ENCODE measurements around the gene MDM2.
A peak's percentile ranks its signal among the peaks of the same experiment; 100 is the strongest.

MDM2 gene

GRCh38 chr12:68854554-68854953, 46.6 kb downstream of the MDM2 start:
- no peak for DNase-seq

DNA sequence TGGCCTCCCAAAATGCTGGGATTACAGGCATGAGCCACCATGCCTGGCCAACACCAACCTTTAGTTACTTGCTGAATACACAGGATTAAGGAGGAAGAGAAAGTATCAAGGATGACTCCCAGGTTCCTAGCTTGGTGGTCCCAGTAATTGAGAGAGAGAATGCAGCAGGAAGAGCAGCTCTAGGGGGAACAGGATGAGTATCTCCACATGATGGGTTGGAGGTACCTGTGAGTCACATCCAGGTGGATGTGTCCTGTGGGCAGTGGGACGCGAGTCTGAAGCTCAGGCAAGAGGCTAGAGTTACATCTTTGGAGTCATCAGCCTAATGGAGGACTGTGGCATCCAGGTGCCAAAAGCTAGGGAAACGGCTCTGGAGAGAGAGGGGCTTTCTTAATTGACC, 47.1 kb downstream of the MDM2 start:
- no peak for DNase-seq

DNA sequence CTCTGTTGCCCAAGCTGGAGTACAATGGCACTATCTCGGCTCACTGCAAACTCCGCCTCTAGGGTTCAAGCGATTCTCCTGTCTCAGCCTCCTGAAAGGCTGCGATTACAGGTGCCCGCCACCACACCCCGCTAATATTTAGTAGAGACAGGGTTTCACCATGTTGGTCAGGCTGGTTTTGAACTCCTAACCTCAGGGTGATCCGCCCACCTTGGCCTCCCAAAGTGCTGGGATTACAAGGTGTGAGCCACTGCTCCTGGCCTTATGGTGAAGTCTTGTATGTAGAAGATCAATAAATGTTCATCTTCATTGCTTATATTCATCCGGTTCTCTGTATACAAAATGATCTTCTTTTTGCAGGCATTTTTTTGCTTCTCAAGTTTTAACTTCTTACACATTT, 47.8 kb downstream of the MDM2 start:
- DNase-seq = no peak

DNA sequence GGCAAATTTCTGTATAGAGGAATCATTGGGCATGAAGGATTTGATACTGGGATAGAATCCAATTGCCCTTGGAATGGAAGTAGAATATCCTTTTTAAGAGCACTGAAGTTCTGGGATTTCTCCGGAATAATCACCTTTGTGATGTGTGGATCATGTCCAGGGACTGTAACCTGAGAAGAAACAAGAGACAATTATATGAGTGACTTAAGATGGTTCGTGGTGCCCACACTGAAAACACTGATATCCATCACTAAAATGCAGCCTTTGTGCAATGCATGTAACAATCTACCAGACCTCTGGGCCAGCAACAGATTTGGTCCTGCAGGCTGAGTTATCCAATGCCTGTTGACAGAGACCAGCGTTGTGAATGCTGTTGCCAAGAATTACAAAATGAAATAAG, 48.5 kb downstream of the MDM2 start:
- no peak for DNase-seq

DNA sequence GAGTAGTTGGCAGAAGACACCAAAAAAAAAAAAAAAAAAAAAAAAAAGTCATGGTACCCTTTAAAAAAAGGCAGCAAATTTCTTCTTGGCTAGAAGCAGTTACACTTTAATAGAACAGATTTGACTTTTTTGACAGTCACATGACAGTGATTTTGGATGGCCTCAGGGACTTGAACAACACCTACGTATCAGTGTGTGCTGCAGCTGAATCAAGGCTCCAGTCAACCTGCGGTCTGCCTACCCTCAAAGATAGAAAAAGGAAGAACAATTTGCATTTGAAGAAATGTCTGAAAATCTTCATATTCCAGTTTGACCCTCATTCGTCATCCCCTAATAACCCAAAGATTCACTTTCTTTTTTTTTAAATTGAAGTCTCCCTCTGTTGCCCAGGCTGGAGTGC, 53.9 kb downstream of the MDM2 start:
- DNase-seq = no peak

DNA sequence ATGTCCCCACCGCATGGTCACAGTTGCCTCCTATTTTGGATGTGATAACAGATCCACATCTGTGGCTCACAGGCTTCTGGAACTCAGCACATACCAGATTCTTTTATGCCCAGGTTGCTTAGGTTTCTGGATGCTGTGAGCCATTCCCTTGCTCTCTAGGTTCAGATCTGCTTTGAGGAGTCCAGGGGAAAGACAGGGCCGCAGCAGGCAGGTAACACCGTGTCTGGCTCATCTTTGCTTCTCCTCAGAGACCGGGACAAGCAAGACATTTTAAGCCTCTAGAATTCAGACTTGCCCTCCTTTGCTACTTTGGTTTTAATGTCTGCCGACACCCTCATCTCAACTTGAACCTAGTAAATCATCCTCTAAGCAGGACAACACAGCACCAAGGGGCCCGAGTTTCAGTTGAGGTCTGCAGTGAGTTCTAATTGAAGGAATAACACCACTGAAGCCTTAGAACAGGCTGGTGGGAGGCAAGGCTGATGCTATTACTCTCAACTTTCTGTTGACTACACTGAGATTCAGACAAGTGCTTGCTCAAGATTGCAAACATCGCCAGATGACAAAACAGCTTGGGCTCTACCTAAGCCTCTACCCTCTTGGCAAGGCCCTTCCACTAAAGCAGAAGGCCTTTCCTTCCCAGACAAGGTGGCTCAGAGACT, 55.3 kb downstream of the MDM2 start:
- DNase-seq = no peak

GRCh38 chr12:68863886-68864454, 56.0 kb downstream of the MDM2 start:
- peak; percentile 7 for DNase-seq

- DNase-seq = no peak
These were observed 56.6 kb downstream of the MDM2 start for GRCh38 chr12:68864604-68865003.

GRCh38 chr12:68865399-68866164, 57.6 kb downstream of the MDM2 start:
- DNase-seq = no peak

GRCh38 chr12:68866950-68867349, 59.0 kb downstream of the MDM2 start:
- no peak for DNase-seq

- no peak for DNase-seq
These were observed 59.6 kb downstream of the MDM2 start for GRCh38 chr12:68867606-68868005.

DNA sequence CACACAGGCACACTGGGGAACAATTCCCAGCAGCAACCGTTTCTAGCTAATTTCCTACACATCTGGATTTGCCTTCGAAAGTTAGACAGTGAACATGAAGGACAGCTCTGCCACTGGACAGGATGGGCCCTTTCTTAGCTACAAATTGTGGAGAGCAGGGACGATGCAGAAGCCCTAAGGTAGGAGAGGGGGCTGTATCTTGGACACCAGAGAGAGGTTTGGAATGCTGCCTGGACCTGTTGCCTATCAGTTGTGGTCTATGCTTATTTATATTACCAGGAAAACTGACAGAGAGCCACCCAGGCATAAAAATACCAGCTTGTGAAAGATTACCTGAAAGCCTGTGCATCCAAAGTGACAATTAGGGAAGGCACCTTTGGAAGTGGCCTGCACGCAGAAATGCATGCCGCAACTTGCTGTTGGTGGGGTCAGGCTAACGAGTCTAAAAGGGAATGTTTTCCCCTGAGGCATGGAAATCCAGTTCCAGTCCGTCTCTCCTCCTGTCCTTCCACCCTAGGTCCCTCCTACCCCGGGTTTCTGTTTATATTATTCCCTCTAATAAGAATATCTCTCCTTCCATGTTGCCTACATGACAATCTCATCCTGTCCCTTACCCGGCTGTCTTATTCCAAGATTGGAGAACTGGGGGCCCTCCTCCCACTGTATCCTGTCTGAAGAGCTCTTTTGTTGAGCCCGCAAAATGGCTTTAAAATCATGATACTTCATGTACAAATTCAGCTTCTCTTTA, 60.2 kb downstream of the MDM2 start:
- DNase-seq = no peak

- DNase-seq = no peak
These were observed 62.0 kb downstream of the MDM2 start for GRCh38 chr12:68870011-68870410.

GRCh38 chr12:68870443-68870842, 62.5 kb downstream of the MDM2 start:
- DNase-seq = no peak

DNA sequence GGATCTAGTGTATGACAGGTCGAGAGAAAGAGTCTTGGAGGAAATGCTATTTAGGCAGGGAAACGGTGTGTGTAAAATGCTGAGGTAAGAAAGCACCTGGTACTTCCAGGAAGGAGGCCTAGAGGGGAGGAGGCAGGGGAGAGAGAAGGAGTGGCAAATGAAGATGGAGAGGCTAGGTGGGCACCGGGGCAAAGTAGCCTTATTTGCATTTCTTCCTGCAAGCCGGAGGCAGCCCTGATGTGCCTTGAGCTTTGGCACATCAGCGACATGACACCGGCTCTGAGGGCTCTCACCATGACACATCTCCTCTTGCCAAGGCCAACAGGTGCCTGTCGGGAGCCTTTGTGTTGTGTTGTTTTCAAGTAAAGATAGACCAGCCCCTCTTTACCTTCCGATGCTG, 63.4 kb downstream of the MDM2 start:
- DNase-seq = no peak

DNA sequence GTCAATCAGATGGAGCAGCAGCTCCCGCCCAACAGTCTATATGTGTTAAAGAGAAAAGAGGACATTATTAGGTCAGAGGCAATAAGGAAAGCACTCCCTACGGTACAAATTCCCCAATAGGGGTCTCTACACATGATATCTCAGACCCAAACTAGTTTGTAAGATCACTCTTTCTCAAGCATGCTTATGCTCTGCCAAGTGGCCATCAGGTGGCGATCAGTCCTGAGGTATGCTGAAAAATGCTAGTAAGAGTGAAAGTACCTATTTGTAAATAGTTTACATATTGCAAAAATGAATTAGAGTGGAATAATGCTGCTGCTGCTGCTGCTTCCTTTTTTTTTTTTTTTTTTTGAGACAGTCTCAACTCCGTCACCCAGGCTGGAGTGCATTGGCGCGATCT, 63.9 kb downstream of the MDM2 start:
- no peak for DNase-seq

DNA sequence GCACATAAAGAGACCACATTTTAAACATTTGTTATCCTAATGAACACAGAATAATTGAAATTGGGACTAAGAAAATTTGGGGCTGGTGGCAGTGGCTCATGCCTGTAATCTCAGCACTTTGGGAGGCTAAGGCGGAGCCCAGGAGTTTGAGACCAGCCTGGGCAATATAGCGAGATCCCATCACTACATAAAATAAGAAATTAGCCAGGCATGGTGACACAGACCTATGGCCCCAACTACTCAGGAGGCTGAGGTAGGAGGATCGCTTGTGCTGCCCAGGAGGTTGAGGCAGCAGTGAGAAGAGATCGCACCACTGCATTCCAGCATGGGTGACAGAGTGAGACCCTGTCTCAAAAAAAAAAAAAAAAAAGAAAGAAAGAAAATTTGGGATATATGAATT, 65.3 kb downstream of the MDM2 start:
- no peak for DNase-seq

- no peak for DNase-seq
These were observed 68.5 kb downstream of the MDM2 start for GRCh38 chr12:68876461-68876860.

GRCh38 chr12:68877583-68877982, 69.6 kb downstream of the MDM2 start:
- no peak for DNase-seq

- DNase-seq = no peak
These were observed 70.3 kb downstream of the MDM2 start for GRCh38 chr12:68878283-68878682.

DNA sequence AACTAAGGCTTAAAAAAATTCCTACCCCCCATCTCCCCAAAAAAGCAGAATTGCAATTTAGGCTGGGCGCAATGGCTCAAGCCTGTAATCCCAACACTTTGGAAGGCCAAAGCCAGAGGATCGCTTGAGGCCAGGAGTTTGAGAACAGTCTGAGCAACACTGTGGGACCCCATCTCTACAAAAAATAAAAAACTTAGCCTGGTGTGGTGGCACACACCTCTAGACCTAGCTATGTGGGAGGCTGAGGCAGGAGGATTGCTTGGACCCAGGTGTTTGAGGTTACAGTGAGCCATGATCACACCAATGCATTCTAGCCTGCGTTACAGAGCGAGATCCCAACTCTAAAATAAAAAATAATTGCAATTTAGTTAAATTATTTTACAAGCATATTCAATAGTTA, 70.9 kb downstream of the MDM2 start:
- no peak for DNase-seq

- no peak for DNase-seq
These were observed 72.8 kb downstream of the MDM2 start for GRCh38 chr12:68880660-68881325.

All from GF-D8 (cell line).